OCI-LY7 (cell line): ENCODE results near the gene ST3GAL3. TPM values are rescaled to one million over a fixed set of nuclear protein-coding genes. Genes with fewer than 3 reads are reported as not detected.

ENCODE experiments used
- BruUV-seq: library from RNA; stranded (reverse); fragments of 400-500 nt; replicated peaks from 2 replicates; lab custom pipeline; 2021; lab: Mats Ljungman, UMichigan
- CTCF ChIA-PET: fragments of 300-600 bp; sonication (Branson Sonifier 250); formaldehyde crosslinking; loops from one replicate; lab custom pipeline; 2022; ENCODE audit warnings: antibody characterized with exemption; ENCODE audit not compliant: unreplicated experiment; lab: Charles Lee
- POLR2A ChIA-PET: fragments of 300-600 bp; sonication (Branson Sonifier 250); formaldehyde crosslinking; loops from one replicate; lab custom pipeline; 2022; ENCODE audit warnings: antibody characterized with exemption; lab: Charles Lee
- DNase-seq: peaks from one replicate; pipeline ENCODE4 v3.0.0-alpha.2; 2015; ENCODE audit warnings: low spot score
- H2AFZ ChIP-seq: fragments of 200-600 bp; sonication (generic), shearing (Covaris generic); 2 replicates; pipeline ENCODE4 v1.6.1; 2014; ENCODE audit warnings: mild to moderate bottlenecking, antibody characterized with exemption, low read length, moderate library complexity
- H3K27ac ChIP-seq: fragments of 200-600 bp; sonication (generic); 2 replicates; pipeline ENCODE4 v1.5.1; 2014; ENCODE audit warnings: mixed run types, low read depth, mild to moderate bottlenecking, moderate library complexity, low read length, inconsistent platforms; ENCODE audit not compliant: poor library complexity, severe bottlenecking
- H3K36me3 ChIP-seq: fragments of 200-600 bp; sonication (generic); 2 replicates; pipeline ENCODE4 v1.6.1; 2014; ENCODE audit warnings: mild to moderate bottlenecking, antibody characterized with exemption, low read length, moderate library complexity, mixed read lengths; ENCODE audit not compliant: insufficient read depth
- H3K4me1 ChIP-seq: fragments of 200-600 bp; sonication (generic); 2 replicates; pipeline ENCODE4 v1.5.1; 2014; ENCODE audit warnings: mild to moderate bottlenecking, low read length; ENCODE audit not compliant: insufficient read depth, poor library complexity, severe bottlenecking
- H3K4me2 ChIP-seq: fragments of 200-600 bp; sonication (generic); 2 replicates; pipeline ENCODE4 v1.6.1; 2014; ENCODE audit warnings: mild to moderate bottlenecking, low read length
- H3K4me3 ChIP-seq: fragments of 200-600 bp; sonication (generic); 2 replicates; pipeline ENCODE4 v1.5.1; 2014; ENCODE audit warnings: mild to moderate bottlenecking, low read depth, low read length; ENCODE audit not compliant: poor library complexity, severe bottlenecking
- H3K79me2 ChIP-seq: fragments of 200-600 bp; sonication (generic); 2 replicates; pipeline ENCODE4 v1.6.1; 2016; ENCODE audit warnings: low read depth, mild to moderate bottlenecking, low read length, moderate library complexity, mixed read lengths; ENCODE audit not compliant: insufficient read depth
- H3K9me2 ChIP-seq: fragments of 200-600 bp; sonication (generic); 2 replicates; pipeline ENCODE4 v1.6.1; 2016; ENCODE audit warnings: mild to moderate bottlenecking, low read length, mixed read lengths; ENCODE audit not compliant: insufficient read depth
- H3K9me3 ChIP-seq: fragments of 200-600 bp; sonication (generic); 2 replicates; pipeline ENCODE4 v1.6.1; 2014; ENCODE audit warnings: mild to moderate bottlenecking, mixed run types, low read length, mixed read lengths
- H4K20me1 ChIP-seq: fragments of 200-600 bp; sonication (generic); 2 replicates; pipeline ENCODE4 v1.6.1; 2014; ENCODE audit warnings: mild to moderate bottlenecking, antibody characterized with exemption, low read length, moderate library complexity, mixed read lengths; ENCODE audit not compliant: insufficient read depth
- CTCF ChIP-seq: fragments of 200-600 bp; sonication (generic); conservative IDR thresholded peaks from 2 replicates; pipeline ENCODE4 v1.5.1; 2014; ENCODE audit warnings: mild to moderate bottlenecking, antibody characterized with exemption, low read length, moderate library complexity, mixed read lengths
- EZH2phosphoT487 ChIP-seq: fragments of 200-600 bp; sonication (generic); IDR thresholded peaks from 2 replicates; pipeline ENCODE4 v1.6.1; 2018; ENCODE audit warnings: low read depth, borderline replicate concordance, mild to moderate bottlenecking, mixed run types, antibody characterized with exemption, low read length, moderate library complexity, mixed read lengths
- intact Hi-C: fragments of 100-400 bp; cut with micrococcal nuclease; formaldehyde crosslinking; loops from one replicate; pipeline ENCODE4 v1.10.0; 2022; ENCODE audit not compliant: unreplicated experiment
- total RNA-seq, 2 experiments: library from RNA; depleted of rRNA in 1 of 2; stranded (reverse); fragments of >200 nt in 1 of 2; shearing (Covaris generic) in 1 of 2; gene quantifications; 2 replicates each; pipeline ENCODE4 v1.2.3, GENCODE V29; 2014 to 2022

Gene ST3GAL3
- total RNA-seq, 2 experiments from 2014 or later: 24.0 to 45.0 TPM

- ChIA-PET POLR2A (no interaction called here), CTCF (no interaction called here)
- TF ChIP-seq EZH2phosphoT487: no peak
- no peak for TF ChIP-seq CTCF
- Histone ChIP-seq H2AFZ (no peak overlapping the region), H3K4me3 (no peak overlapping the region), H3K27ac (no peak overlapping the region), H3K36me3 (peaks cover 88% of the 10 kb centered on the region), H3K4me1 (no peaks in the 10 kb centered on the region), H4K20me1 (no peaks in the 10 kb centered on the region), H3K9me3 (no peaks in the 10 kb centered on the region), H3K9me2 (no peaks in the 10 kb centered on the region), H3K4me2 (no peak overlapping the region), H3K79me2 (no peaks in the 10 kb centered on the region)
- no peak for DNase-seq
- intact Hi-C loops: no loop called here
- BruUV-seq: no TSS peak
Observed at GRCh38 chr1:43683560-43683959, 23.8 kb upstream of the ST3GAL3 start.

- H4K20me1 ChIP-seq: no peaks in the 10 kb centered on the region
- ChIA-PET POLR2A (no interaction called here), CTCF (interaction anchor here (1.1 kb wide), 1 partner anchor 37 kb away, joined by 3 read pairs; no protein-coding TSS in a partner anchor)
- TF ChIP-seq EZH2phosphoT487 (no peak), CTCF (no peak)
- H3K36me3 ChIP-seq: peaks cover 95% of the 10 kb centered on the region
- no peak for DNase-seq
- no peaks in the 10 kb centered on the region for H3K79me2 ChIP-seq
- no peak overlapping the region for H3K27ac ChIP-seq
- no TSS peak for BruUV-seq
- H3K4me2 ChIP-seq: no peak overlapping the region
- intact Hi-C loops: no loop called here
- no peak overlapping the region for H2AFZ ChIP-seq
- H3K4me1 ChIP-seq: no peaks in the 10 kb centered on the region
- no peaks in the 10 kb centered on the region for H3K9me2 ChIP-seq
- no peaks in the 10 kb centered on the region for H3K9me3 ChIP-seq
- no peak overlapping the region for H3K4me3 ChIP-seq
Observed at GRCh38 chr1:43686801-43687200, 20.5 kb upstream of the ST3GAL3 start.

- BruUV-seq: no TSS peak
- Histone ChIP-seq H4K20me1 (no peaks in the 10 kb centered on the region), H3K4me3 (no peak overlapping the region), H3K27ac (no peak overlapping the region), H3K4me2 (no peak overlapping the region), H2AFZ (no peak overlapping the region), H3K36me3 (peaks cover 95% of the 10 kb centered on the region), H3K9me3 (no peaks in the 10 kb centered on the region), H3K79me2 (no peaks in the 10 kb centered on the region), H3K4me1 (no peaks in the 10 kb centered on the region), H3K9me2 (no peaks in the 10 kb centered on the region)
- ChIA-PET POLR2A (interaction anchor here (0.5 kb wide), 1 partner anchor 1295 kb away, joined by 5 read pairs; no protein-coding TSS in a partner anchor), CTCF (interaction anchor here (1.1 kb wide), 1 partner anchor 38 kb away, joined by 3 read pairs; no protein-coding TSS in a partner anchor)
- intact Hi-C loops: no loop called here
- no peak for TF ChIP-seq CTCF
- no peak for TF ChIP-seq EZH2phosphoT487
- no peak for DNase-seq
Observed at GRCh38 chr1:43687301-43688108, 19.8 kb upstream of the ST3GAL3 start.
